GM18517 (cell line): Measurements from ENCODE around the gene TTLL5.

Experiments used
- ATAC-seq: cut with Tn5 transposase; IDR thresholded peaks from one replicate; pipeline ENCODE4 v1.9.1; 2021; ENCODE audit warnings: mild to moderate bottlenecking, moderate library complexity; ENCODE audit not compliant: unreplicated experiment

The TTLL5 gene

GRCh38 chr14:75860561-75861160 is 199.6 kb downstream of the TTLL5 start:
- ATAC-seq, result no peak

- no peak for ATAC-seq
These were observed 200.1 kb downstream of the TTLL5 start for GRCh38 chr14:75861161-75861621.

GRCh38 chr14:75863221-75863620 is 202.2 kb downstream of the TTLL5 start:
- no peak for ATAC-seq

GRCh38 chr14:75864352-75864751 is 203.3 kb downstream of the TTLL5 start:
- ATAC-seq, result no peak

GRCh38 chr14:75865531-75865930 is 204.5 kb downstream of the TTLL5 start:
- ATAC-seq, result no peak

GRCh38 chr14:75866970-75867369 is 205.9 kb downstream of the TTLL5 start:
- ATAC-seq, result no peak

- ATAC-seq, result no peak
These were observed 210.3 kb downstream of the TTLL5 start for GRCh38 chr14:75871181-75871880.

- peak; percentile 96 for ATAC-seq
These were observed 214.9 kb downstream of the TTLL5 start for GRCh38 chr14:75875958-75876357.

- no peak for ATAC-seq
These were observed 215.5 kb downstream of the TTLL5 start for GRCh38 chr14:75876530-75876929.

GRCh38 chr14:75877292-75877691 is 216.2 kb downstream of the TTLL5 start:
- no peak for ATAC-seq

GRCh38 chr14:75877884-75878283 is 216.8 kb downstream of the TTLL5 start:
- ATAC-seq, result no peak

- no peak for ATAC-seq
These were observed 218.0 kb downstream of the TTLL5 start for GRCh38 chr14:75879031-75879430.

- ATAC-seq, result no peak
These were observed 219.5 kb downstream of the TTLL5 start for GRCh38 chr14:75880512-75880911.

- ATAC-seq, result no peak
These were observed 220.9 kb downstream of the TTLL5 start for GRCh38 chr14:75881994-75882393.

GRCh38 chr14:75884198-75884611 is 223.2 kb downstream of the TTLL5 start:
- ATAC-seq, result no peak

- no peak for ATAC-seq
These were observed 224.8 kb downstream of the TTLL5 start for GRCh38 chr14:75885829-75886228.

- no peak for ATAC-seq
These were observed 225.7 kb downstream of the TTLL5 start for GRCh38 chr14:75886636-75887348.

- ATAC-seq, result no peak
These were observed 227.9 kb downstream of the TTLL5 start for GRCh38 chr14:75888945-75889344.

GRCh38 chr14:75896341-75896740 is 235.3 kb downstream of the TTLL5 start:
- ATAC-seq, result no peak

GRCh38 chr14:75904311-75904710 is 243.3 kb downstream of the TTLL5 start:
- ATAC-seq, result no peak

GRCh38 chr14:75905147-75905904 is 244.3 kb downstream of the TTLL5 start:
- ATAC-seq, result no peak
